Sigmoid colon (tissue), 7 donors: Measurements from ENCODE around the gene SLBP. TPM values are rescaled to one million over a fixed set of nuclear protein-coding genes. Genes with fewer than 3 reads are reported as not detected.

ENCODE experiments used
- DNase-seq: peaks from one replicate; pipeline ENCODE4 v3.0.0-alpha.2; 2019
- H3K27ac ChIP-seq, 4 donors: fragments of 200-600 bp; sonication (generic); one replicate each; pipeline ENCODE4 v1.5.1; 2016 to 2019; ENCODE audit warnings: mild to moderate bottlenecking in 1 of 4
- H3K27me3 ChIP-seq, 3 donors: fragments of 200-600 bp; sonication (generic); one replicate each; pipeline ENCODE4 v1.5.1; 2019; ENCODE audit warnings: mild to moderate bottlenecking in 1 of 3
- H3K36me3 ChIP-seq, 4 donors: fragments of 200-600 bp; sonication (generic); one replicate each; pipeline ENCODE4 v1.5.1; 2016 to 2019
- H3K4me1 ChIP-seq, 4 donors: fragments of 200-600 bp; sonication (generic); one replicate each; pipeline ENCODE4 v1.5.1; 2017 to 2019
- H3K4me3 ChIP-seq, 4 donors: fragments of 200-600 bp; sonication (generic); one replicate each; pipeline ENCODE4 v1.5.1; 2017 to 2019; ENCODE audit warnings: mild to moderate bottlenecking in 2 of 4, moderate library complexity in 1 of 4
- H3K9me3 ChIP-seq, 4 donors: fragments of 200-600 bp in 3 of 4; sonication (generic) in 3 of 4; one replicate each; pipeline versions ENCODE4 v1.5.1 to v1.6.1; 2013 to 2019
- EP300 ChIP-seq, 4 donors: sonication (generic); formaldehyde crosslinking; IDR thresholded peaks; one replicate each; pipeline ENCODE4 v1.6.1; 2017; ENCODE audit warnings: antibody characterized with exemption in 4 of 4
- POLR2A ChIP-seq, 2 donors: fragments of 450-650 bp; IDR thresholded peaks; one replicate each; pipeline ENCODE4 v1.6.1; 2016; ENCODE audit warnings: antibody characterized with exemption in 2 of 2, mild to moderate bottlenecking in 2 of 2, moderate library complexity in 2 of 2
- POLR2AphosphoS5 ChIP-seq, 4 donors: sonication (generic); formaldehyde crosslinking; IDR thresholded peaks; one replicate each; pipeline ENCODE4 v1.6.1; 2017; ENCODE audit warnings: antibody characterized with exemption in 4 of 4
- WGBS, 2 donors: extraction: QIAGEN DNeasy Blood & Tissue Kit; methylation state at CpG; one replicate each; pipeline ENCODE4 v1.1.7; 2013; 5-methylcytosine and 5-hydroxymethylcytosine counted together
- intact Hi-C: fragments of 100-400 bp; cut with DNase I; formaldehyde crosslinking; loops from one replicate; pipeline ENCODE4 v1.15.1; 2023
- polyA plus RNA-seq, 3 donors: library from polyadenylated mRNA; stranded (reverse); fragments of 200-250 nt; gene quantifications; one replicate each; pipeline ENCODE4 v1.2.3, GENCODE V29; 2013
- total RNA-seq, 4 donors: library from RNA; depleted of rRNA; stranded (reverse); fragments of >200 nt; gene quantifications; one replicate each; pipeline ENCODE4 v1.1.0, GENCODE V29; 2016
- TF ChIP-seq, protein P1 (sequence below), 4 experiments: fragments of 450-650 bp in 3 of 4; fragments of 200-600 bp in 1 of 4; IDR thresholded peaks; one replicate each; pipeline ENCODE4 v1.5.1; 2016 to 2019; ENCODE audit warnings: antibody characterized with exemption in 4 of 4, mild to moderate bottlenecking in 3 of 4, moderate library complexity in 2 of 4
- donor health status: healthy with polysubstance abuse.
- donor health status: Bipolar disorder and iron deficiency.
- donor health status: healthy.

The SLBP gene
- total and polyA plus RNA-seq, 7 donors: 32.3 to 48.9 (median 36.0) TPM

DNA sequence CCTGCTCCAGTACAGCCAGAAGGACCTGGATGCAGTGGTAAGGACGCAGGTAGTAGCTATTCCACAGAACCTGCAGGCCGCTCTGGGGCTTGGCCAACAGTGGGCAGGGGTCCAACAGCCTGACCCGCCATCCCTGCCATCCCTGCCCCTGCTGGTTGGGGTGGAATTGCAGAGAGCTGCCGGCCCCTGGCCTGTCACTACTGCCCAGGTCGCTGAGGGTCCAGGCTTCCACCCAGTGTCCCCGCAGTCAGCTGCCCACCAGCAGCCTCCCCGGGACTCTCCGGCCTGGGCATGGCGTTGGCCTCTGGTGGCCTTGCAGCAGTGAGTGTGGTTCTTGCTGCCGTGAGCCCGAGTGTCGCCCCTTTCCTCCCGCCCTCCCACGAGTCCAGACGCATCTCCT is 25.5 kb upstream of the SLBP start:
- Histone ChIP-seq H3K4me1 (no peaks in the 10 kb centered on the region), H3K4me3 (no peak overlapping the region), H3K27me3 (no peaks in the 10 kb centered on the region), H3K9me3 (peaks cover 0 to 5% (median 3%) of the 10 kb centered on the region in 4 donors), H3K27ac (no peak overlapping the region), H3K36me3 (peaks cover 0 to 51% (median 26%) of the 10 kb centered on the region in 4 donors)
- 96 to 98% methylated on average over 15 of the region's 15 CpGs for WGBS, 2 donors
- no peak for DNase-seq
- intact Hi-C loops: no loop called here
- TF ChIP-seq POLR2A (IDR thresholded peaks at IDR 0.05) (no peak), EP300 (IDR thresholded peaks at IDR 0.05) (no peak), POLR2AphosphoS5 (IDR thresholded peaks at IDR 0.05) (no peak)
- TF ChIP-seq, protein P1, sequence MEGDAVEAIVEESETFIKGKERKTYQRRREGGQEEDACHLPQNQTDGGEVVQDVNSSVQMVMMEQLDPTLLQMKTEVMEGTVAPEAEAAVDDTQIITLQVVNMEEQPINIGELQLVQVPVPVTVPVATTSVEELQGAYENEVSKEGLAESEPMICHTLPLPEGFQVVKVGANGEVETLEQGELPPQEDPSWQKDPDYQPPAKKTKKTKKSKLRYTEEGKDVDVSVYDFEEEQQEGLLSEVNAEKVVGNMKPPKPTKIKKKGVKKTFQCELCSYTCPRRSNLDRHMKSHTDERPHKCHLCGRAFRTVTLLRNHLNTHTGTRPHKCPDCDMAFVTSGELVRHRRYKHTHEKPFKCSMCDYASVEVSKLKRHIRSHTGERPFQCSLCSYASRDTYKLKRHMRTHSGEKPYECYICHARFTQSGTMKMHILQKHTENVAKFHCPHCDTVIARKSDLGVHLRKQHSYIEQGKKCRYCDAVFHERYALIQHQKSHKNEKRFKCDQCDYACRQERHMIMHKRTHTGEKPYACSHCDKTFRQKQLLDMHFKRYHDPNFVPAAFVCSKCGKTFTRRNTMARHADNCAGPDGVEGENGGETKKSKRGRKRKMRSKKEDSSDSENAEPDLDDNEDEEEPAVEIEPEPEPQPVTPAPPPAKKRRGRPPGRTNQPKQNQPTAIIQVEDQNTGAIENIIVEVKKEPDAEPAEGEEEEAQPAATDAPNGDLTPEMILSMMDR (IDR thresholded peaks at IDR 0.05): no peak

DNA sequence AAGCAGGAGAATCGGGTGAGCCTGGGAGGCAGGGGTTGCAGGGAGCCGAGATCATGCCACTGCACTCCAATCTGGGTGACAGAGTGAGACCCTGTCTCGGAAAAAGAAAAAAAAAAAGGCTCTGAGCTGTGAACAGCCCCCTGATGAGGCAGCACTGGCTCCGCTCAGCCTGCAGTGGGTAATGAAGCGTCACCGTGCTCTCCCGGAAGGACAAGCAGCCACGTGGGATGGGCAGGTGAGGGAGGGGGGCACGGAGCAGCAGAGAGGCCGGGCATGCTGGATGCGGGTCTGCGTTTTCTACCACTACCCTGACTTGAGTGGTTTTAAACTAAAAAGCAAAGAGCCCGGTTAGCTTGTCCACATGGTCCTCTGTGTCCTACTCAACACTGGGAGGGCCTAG is 24.7 kb upstream of the SLBP start:
- intact Hi-C loops: no loop called here
- Histone ChIP-seq H3K27me3 (no peaks in the 10 kb centered on the region), H3K4me3 (no peak overlapping the region), H3K4me1 (no peaks in the 10 kb centered on the region), H3K9me3 (peaks cover 0 to 5% (median 3%) of the 10 kb centered on the region in 4 donors), H3K36me3 (peaks cover 0 to 50% (median 28%) of the 10 kb centered on the region in 4 donors), H3K27ac (no peak overlapping the region)
- TF ChIP-seq, protein P1 (IDR thresholded peaks at IDR 0.05): no peak
- no peak for TF ChIP-seq EP300 (IDR thresholded peaks at IDR 0.05)
- no peak for TF ChIP-seq POLR2AphosphoS5 (IDR thresholded peaks at IDR 0.05)
- TF ChIP-seq POLR2A (IDR thresholded peaks at IDR 0.05): no peak
- DNase-seq: no peak
- WGBS, 2 donors: 93% methylated on average over 13 of the region's 13 CpGs

DNA sequence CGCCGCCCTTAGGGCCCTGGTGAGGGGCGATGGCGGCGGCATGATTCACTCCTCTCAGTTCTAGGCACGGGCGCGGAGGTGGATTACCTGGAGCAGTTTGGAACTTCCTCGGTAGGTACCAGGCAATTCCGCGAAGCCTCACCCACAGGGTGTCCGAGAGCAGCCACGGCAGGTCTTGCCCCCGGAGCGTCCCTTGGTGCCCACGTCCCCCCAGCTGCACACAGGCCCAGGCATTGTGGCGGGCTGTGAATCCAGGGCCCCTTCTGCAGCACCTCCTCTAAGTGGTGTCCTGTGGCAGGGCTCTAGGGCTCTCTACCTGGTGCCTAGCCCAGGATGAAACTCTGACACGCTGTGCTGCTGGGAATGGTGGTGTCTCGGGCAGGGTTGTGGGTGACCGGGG is 23.1 kb upstream of the SLBP start:
- 93 to 94% methylated on average over 20 of the region's 20 CpGs for WGBS, 2 donors
- Histone ChIP-seq H3K4me1 (no peaks in the 10 kb centered on the region), H3K4me3 (no peak overlapping the region), H3K9me3 (peaks cover 0 to 5% (median 3%) of the 10 kb centered on the region in 4 donors), H3K27me3 (no peaks in the 10 kb centered on the region), H3K36me3 (peaks cover 0 to 46% (median 30%) of the 10 kb centered on the region in 4 donors), H3K27ac (no peak overlapping the region)
- TF ChIP-seq EP300 (IDR thresholded peaks at IDR 0.05) (no peak), POLR2A (IDR thresholded peaks at IDR 0.05) (no peak), POLR2AphosphoS5 (IDR thresholded peaks at IDR 0.05) (no peak)
- TF ChIP-seq, protein P1 (IDR thresholded peaks at IDR 0.05): no peak
- intact Hi-C loops: no loop called here
- no peak for DNase-seq

GRCh38 chr4:1732911-1733310 is 20.8 kb upstream of the SLBP start:
- peaks cover 0 to 47% (median 24%) of the 10 kb centered on the region in 4 donors for H3K36me3 ChIP-seq
- intact Hi-C loops: no loop called here
- H3K9me3 ChIP-seq: peaks cover 0 to under 1% (median under 1%) of the 10 kb centered on the region in 4 donors
- no peak overlapping the region for H3K4me3 ChIP-seq
- no peak overlapping the region for H3K27ac ChIP-seq
- 94 to 96% methylated on average over 10 of the region's 10 CpGs for WGBS, 2 donors
- TF ChIP-seq EP300 (IDR thresholded peaks at IDR 0.05) (no peak), POLR2A (IDR thresholded peaks at IDR 0.05) (no peak), POLR2AphosphoS5 (IDR thresholded peaks at IDR 0.05) (no peak)
- TF ChIP-seq, protein P1 (IDR thresholded peaks at IDR 0.05): no peak
- DNase-seq: no peak
- H3K27me3 ChIP-seq: no peaks in the 10 kb centered on the region
- H3K4me1 ChIP-seq: peaks cover 0 to 8% (median 0%) of the 10 kb centered on the region in 4 donors

DNA sequence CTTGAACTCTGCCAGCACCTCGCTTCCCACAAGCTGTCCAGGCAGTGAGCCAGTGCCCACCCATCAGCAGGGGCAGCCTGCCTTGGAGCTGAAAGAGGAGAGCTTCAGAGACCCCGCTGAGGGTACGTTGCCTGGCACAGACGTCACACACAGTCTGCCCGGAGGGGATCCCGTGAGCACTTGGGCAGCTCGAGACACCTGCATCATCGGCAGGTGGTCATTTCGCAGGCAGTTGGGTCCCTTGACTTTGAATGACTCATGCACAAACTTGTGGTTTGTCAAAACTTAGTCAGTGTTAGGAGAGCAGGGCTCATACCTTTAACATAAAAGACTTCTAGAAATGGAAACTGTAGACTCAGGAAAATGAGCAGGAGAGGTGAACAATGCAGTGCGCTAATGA is 19.1 kb upstream of the SLBP start:
- Histone ChIP-seq H3K36me3 (peaks cover 0 to 36% (median 17%) of the 10 kb centered on the region in 4 donors), H3K9me3 (no peaks in the 10 kb centered on the region), H3K4me3 (no peak overlapping the region), H3K4me1 (peaks cover 0 to 8% (median 4%) of the 10 kb centered on the region in 4 donors), H3K27ac (no peak overlapping the region), H3K27me3 (no peaks in the 10 kb centered on the region)
- WGBS, 2 donors: 90 to 95% methylated on average over 10 of the region's 10 CpGs
- DNase-seq: no peak
- TF ChIP-seq POLR2AphosphoS5 (IDR thresholded peaks at IDR 0.05): no peak
- TF ChIP-seq, protein P1 (IDR thresholded peaks at IDR 0.05): no peak
- intact Hi-C loops: no loop called here
